ENCODE results near the gene PTPN18.

GRCh38 chr2:130314377-130314776 is 41.5 kb upstream of the PTPN18 start:
- no peak for TF ChIP-seq GABPA (IDR thresholded peaks at IDR 0.05; ENCODE audit: low read depth)
- TF ChIP-seq, protein P1, sequence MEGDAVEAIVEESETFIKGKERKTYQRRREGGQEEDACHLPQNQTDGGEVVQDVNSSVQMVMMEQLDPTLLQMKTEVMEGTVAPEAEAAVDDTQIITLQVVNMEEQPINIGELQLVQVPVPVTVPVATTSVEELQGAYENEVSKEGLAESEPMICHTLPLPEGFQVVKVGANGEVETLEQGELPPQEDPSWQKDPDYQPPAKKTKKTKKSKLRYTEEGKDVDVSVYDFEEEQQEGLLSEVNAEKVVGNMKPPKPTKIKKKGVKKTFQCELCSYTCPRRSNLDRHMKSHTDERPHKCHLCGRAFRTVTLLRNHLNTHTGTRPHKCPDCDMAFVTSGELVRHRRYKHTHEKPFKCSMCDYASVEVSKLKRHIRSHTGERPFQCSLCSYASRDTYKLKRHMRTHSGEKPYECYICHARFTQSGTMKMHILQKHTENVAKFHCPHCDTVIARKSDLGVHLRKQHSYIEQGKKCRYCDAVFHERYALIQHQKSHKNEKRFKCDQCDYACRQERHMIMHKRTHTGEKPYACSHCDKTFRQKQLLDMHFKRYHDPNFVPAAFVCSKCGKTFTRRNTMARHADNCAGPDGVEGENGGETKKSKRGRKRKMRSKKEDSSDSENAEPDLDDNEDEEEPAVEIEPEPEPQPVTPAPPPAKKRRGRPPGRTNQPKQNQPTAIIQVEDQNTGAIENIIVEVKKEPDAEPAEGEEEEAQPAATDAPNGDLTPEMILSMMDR (IDR thresholded peaks at IDR 0.05; ENCODE audit: insufficient read depth, low read length) = no peak
- TF ChIP-seq REST (IDR thresholded peaks at IDR 0.05; ENCODE audit: insufficient replicate concordance, low read depth) = no peak
- no peak for TF ChIP-seq POLR2AphosphoS5 (IDR thresholded peaks at IDR 0.05; ENCODE audit: low read depth)
